IMR-90 (cell line): ENCODE measurements around the gene ATP5F1B. TPM values are rescaled to one million over a fixed set of nuclear protein-coding genes. Genes with fewer than 3 reads are reported as not detected.

Experiments
- ATAC-seq: fragments of 200-7000 bp; cut with Tn5 transposase; 2 replicates; pipeline ENCODE4 v1.9.1; 2020; ENCODE audit warnings: low read depth, mild to moderate bottlenecking, moderate library complexity
- BruUV-seq: library from RNA; stranded (reverse); fragments of 400-500 nt; replicated peaks from 2 replicates; lab custom pipeline; 2021; lab: Mats Ljungman, UMichigan
- CTCF ChIA-PET: fragments of 300-600 bp; formaldehyde crosslinking; extraction: SDS; loops from one replicate; lab custom pipeline; 2021; ENCODE audit warnings: antibody characterized with exemption; lab: Yijun Ruan, JAX
- POLR2A ChIA-PET: fragments of 300-600 bp; sonication (Branson Sonifier 250); formaldehyde crosslinking; loops from one replicate; lab custom pipeline; 2022; ENCODE audit warnings: antibody characterized with exemption; ENCODE audit not compliant: unreplicated experiment; lab: Charles Lee
- DNase-seq: peaks from one replicate; pipeline ENCODE4 v3.0.0; 2013
- H2AFZ ChIP-seq: replicated peaks from 2 replicates; pipeline ENCODE3; 2013; ENCODE audit warnings: low read length, mild to moderate bottlenecking; ENCODE audit not compliant: poor library complexity
- H2AK5ac ChIP-seq: 2 replicates; pipeline ENCODE4 v1.6.1; 2013; ENCODE audit warnings: low read depth, low read length, inconsistent platforms
- H2AK9ac ChIP-seq: replicated peaks from 2 replicates; pipeline ENCODE3; 2013; ENCODE audit warnings: mild to moderate bottlenecking, low read depth, low read length, moderate library complexity; ENCODE audit not compliant: poor library complexity
- H2BK120ac ChIP-seq: 2 replicates; pipeline ENCODE4 v1.6.1; 2013; ENCODE audit warnings: low read depth, low read length, inconsistent platforms
- H2BK15ac ChIP-seq: 3 replicates; pipeline ENCODE4 v1.6.1; 2013; ENCODE audit warnings: low read depth, low read length, inconsistent platforms
- H2BK20ac ChIP-seq: 2 replicates; pipeline ENCODE4 v1.6.1; 2013; ENCODE audit warnings: low read depth, mild to moderate bottlenecking, inconsistent platforms, low read length, moderate library complexity
- H2BK5ac ChIP-seq: 2 replicates; pipeline ENCODE4 v1.6.1; 2013; ENCODE audit warnings: mild to moderate bottlenecking, low read depth, low read length, inconsistent platforms; ENCODE audit not compliant: poor library complexity, severe bottlenecking
- H3K14ac ChIP-seq: replicated peaks from 2 replicates; pipeline ENCODE4 v1.6.1; 2013; ENCODE audit warnings: low read depth, low read length, inconsistent platforms
- H3K18ac ChIP-seq: 2 replicates; pipeline ENCODE4 v1.6.1; 2013; ENCODE audit warnings: low read depth, low read length, control low read depth
- H3K23ac ChIP-seq: 2 replicates; pipeline ENCODE4 v1.6.1; 2013; ENCODE audit warnings: low read depth, low read length, inconsistent platforms
- H3K27ac ChIP-seq: 2 replicates; pipeline ENCODE4 v1.5.1; 2013; ENCODE audit warnings: mild to moderate bottlenecking, control low read depth, low read length; ENCODE audit not compliant: insufficient read depth
- H3K27me3 ChIP-seq: 2 replicates; pipeline ENCODE4 v1.6.1; 2013; ENCODE audit warnings: low read length; ENCODE audit not compliant: control insufficient read depth, insufficient read depth
- H3K36me3 ChIP-seq: 2 replicates; pipeline ENCODE4 v1.6.1; 2013; ENCODE audit warnings: low read length, mixed read lengths; ENCODE audit not compliant: control insufficient read depth, insufficient read depth
- H3K4ac ChIP-seq: 2 replicates; pipeline ENCODE4 v1.6.1; 2013; ENCODE audit warnings: low read depth, low read length, inconsistent platforms
- H3K4me1 ChIP-seq: 2 replicates; pipeline ENCODE4 v1.6.1; 2013; ENCODE audit warnings: low read length, mixed read lengths; ENCODE audit not compliant: control insufficient read depth, insufficient read depth
- H3K4me2 ChIP-seq: 2 replicates; pipeline ENCODE4 v1.6.1; 2013; ENCODE audit warnings: low read depth, mild to moderate bottlenecking, control low read depth, low read length, moderate library complexity
- H3K4me3 ChIP-seq: 2 replicates; pipeline ENCODE4 v1.5.1; 2013; ENCODE audit warnings: low read depth, mild to moderate bottlenecking, control low read depth, low read length, moderate library complexity; ENCODE audit not compliant: insufficient read depth
- H3K56ac ChIP-seq: 2 replicates; pipeline ENCODE4 v1.6.1; 2013; ENCODE audit warnings: low read length, inconsistent platforms; ENCODE audit not compliant: insufficient read depth; ENCODE audit errors: extremely low read depth
- H3K79me1 ChIP-seq, 2 experiments: 2 replicates each; pipeline ENCODE4 v1.6.1; 2013; ENCODE audit warnings: low read length in 2 of 2, inconsistent platforms in 1 of 2, low read depth in 1 of 2
- H3K9ac ChIP-seq: 2 replicates; pipeline ENCODE4 v1.6.1; 2013; ENCODE audit warnings: low read depth, low read length, control low read depth
- H3K9me1 ChIP-seq: 2 replicates; pipeline ENCODE4 v1.6.1; 2013; ENCODE audit warnings: low read length, inconsistent platforms; ENCODE audit not compliant: insufficient read depth
- H3K9me3 ChIP-seq: 2 replicates; pipeline ENCODE4 v1.6.1; 2013; ENCODE audit warnings: low read length; ENCODE audit not compliant: control insufficient read depth, insufficient read depth
- H4K20me1 ChIP-seq: 2 replicates; pipeline ENCODE4 v1.6.1; 2013; ENCODE audit warnings: low read length, inconsistent platforms; ENCODE audit not compliant: insufficient read depth
- H4K5ac ChIP-seq: 2 replicates; pipeline ENCODE4 v1.6.1; 2013; ENCODE audit warnings: mild to moderate bottlenecking, low read depth, low read length, control low read depth
- H4K8ac ChIP-seq, 2 experiments: 2 replicates each; pipeline ENCODE4 v1.6.1; 2013; ENCODE audit warnings: low read depth in 2 of 2, low read length in 2 of 2, control low read depth in 1 of 2, inconsistent platforms in 1 of 2
- H4K91ac ChIP-seq: 2 replicates; pipeline ENCODE4 v1.6.1; 2013; ENCODE audit warnings: low read depth, low read length, inconsistent platforms; ENCODE audit not compliant: insufficient read depth
- BHLHE40 ChIP-seq: fragments of 150-350 bp; IDR thresholded peaks from 2 replicates; pipeline ENCODE4 v1.6.1; 2016; ENCODE audit warnings: mild to moderate bottlenecking, low read depth, low read length
- CEBPB ChIP-seq: IDR thresholded peaks from 2 replicates; pipeline ENCODE4 v1.6.1; 2012; ENCODE audit warnings: low read depth, low read length, improper control_type of control experiment
- CHD1 ChIP-seq: IDR thresholded peaks from 2 replicates; pipeline ENCODE4 v1.6.1; 2012; ENCODE audit warnings: low read depth, low read length, improper control_type of control experiment
- CTCF ChIP-seq: conservative IDR thresholded peaks from 2 replicates; pipeline ENCODE4 v1.5.1; 2012; ENCODE audit warnings: mild to moderate bottlenecking, low read depth, low read length, improper control_type of control experiment
- ELK1 ChIP-seq: fragments of 150-350 bp; IDR thresholded peaks from 2 replicates; pipeline ENCODE4 v1.6.1; 2016; ENCODE audit warnings: low read depth, mild to moderate bottlenecking, low read length, moderate library complexity, borderline replicate concordance
- FOS ChIP-seq: fragments of 150-350 bp; IDR thresholded peaks from 2 replicates; pipeline ENCODE4 v1.6.1; 2016; ENCODE audit warnings: low read depth, low read length
- MAFK ChIP-seq: IDR thresholded peaks from 2 replicates; pipeline ENCODE4 v1.6.1; 2012; ENCODE audit warnings: low read depth, low read length, improper control_type of control experiment
- MAZ ChIP-seq: IDR thresholded peaks from 2 replicates; pipeline ENCODE4 v1.6.1; 2012; ENCODE audit warnings: low read depth, mild to moderate bottlenecking, low read length, improper control_type of control experiment, moderate library complexity, borderline replicate concordance
- MXI1 ChIP-seq: IDR thresholded peaks from 2 replicates; pipeline ENCODE4 v1.6.1; 2012; ENCODE audit warnings: low read depth, mild to moderate bottlenecking, low read length, moderate library complexity, borderline replicate concordance
- NFE2L2 ChIP-seq: fragments of 150-350 bp; IDR thresholded peaks from 2 replicates; pipeline ENCODE4 v1.6.1; 2016; ENCODE audit warnings: low read depth, mild to moderate bottlenecking, low read length
- POLR2A ChIP-seq: IDR thresholded peaks from 2 replicates; pipeline ENCODE4 v1.6.1; 2012; ENCODE audit warnings: mild to moderate bottlenecking, low read depth, low read length
- RAD21 ChIP-seq: IDR thresholded peaks from 2 replicates; pipeline ENCODE4 v1.6.1; 2012; ENCODE audit warnings: low read length, improper control_type of control experiment
- RCOR1 ChIP-seq: IDR thresholded peaks from 2 replicates; pipeline ENCODE4 v1.6.1; 2012; ENCODE audit warnings: mild to moderate bottlenecking, low read length, improper control_type of control experiment; ENCODE audit not compliant: insufficient replicate concordance
- RFX5 ChIP-seq: IDR thresholded peaks from 2 replicates; pipeline ENCODE4 v1.8.0; 2012; ENCODE audit warnings: low read depth, mild to moderate bottlenecking, low read length, moderate library complexity
- SMC3 ChIP-seq: fragments of 150-350 bp; IDR thresholded peaks from 2 replicates; pipeline ENCODE4 v1.6.1; 2016; ENCODE audit warnings: low read depth, mild to moderate bottlenecking, antibody characterized with exemption, low read length, moderate library complexity
- USF2 ChIP-seq: fragments of 150-350 bp; IDR thresholded peaks from 2 replicates; pipeline ENCODE4 v1.6.1; 2017; ENCODE audit warnings: mild to moderate bottlenecking, antibody characterized with exemption, low read length, low read depth
- WGBS, 2 experiments: methylation state at CpG; one replicate each; pipeline versions ENCODE4 v1.1.5 to v1.1.7; 2013; ENCODE audit warnings: missing lambda C conversion rate in 2 of 2; ENCODE audit not compliant: insufficient read length in 1 of 2; ENCODE audit errors: extremely low coverage in 2 of 2; 5-methylcytosine and 5-hydroxymethylcytosine counted together
- dilution Hi-C: fragments of 300-500 bp; cut with HindIII; formaldehyde crosslinking; loops from one replicate; pipeline ENCODE4 v1.14.3; 2018; ENCODE audit warnings: low sequenced_read_pairs; ENCODE audit not compliant: unreplicated experiment
- in situ Hi-C: fragments of 300-500 bp; cut with MboI; formaldehyde crosslinking; loops from 3 replicates; pipeline ENCODE4 v1.14.3; 2019; ENCODE audit warnings: low sequenced_read_pairs, inconsistent platforms, mixed read lengths
- intact Hi-C: fragments of 100-400 bp; cut with micrococcal nuclease; formaldehyde crosslinking; loops from 2 replicates; pipeline ENCODE4 v1.10.0; 2022
- polyA plus RNA-seq, 3 experiments: library from polyadenylated mRNA; depleted of rRNA; stranded (reverse); fragments of >200 nt; gene quantifications; 2 replicates each; pipeline ENCODE4 v1.2.3, GENCODE V29; 2012; ENCODE audit warnings: low replicate concordance in 1 of 3
- total RNA-seq: library from RNA; depleted of rRNA; stranded (reverse); fragments of >200 nt; gene quantifications from 2 replicates; pipeline ENCODE4 v1.2.3, GENCODE V29; 2012

The ATP5F1B gene
- total and polyA plus RNA-seq, 2 of the 4 experiments (the other 2 are of a cell fraction) = 812 to 915 TPM

- H3K56ac ChIP-seq = no peak overlapping the region
- no peak overlapping the region for H3K4ac ChIP-seq
- no peak overlapping the region for H2AK9ac ChIP-seq
- H2BK20ac ChIP-seq = no peak overlapping the region
- no peaks in the 10 kb centered on the region for H3K27me3 ChIP-seq
- no peak overlapping the region for H2BK5ac ChIP-seq
- no peak overlapping the region for H3K4me2 ChIP-seq
- ChIA-PET POLR2A (no interaction called here), CTCF (no interaction called here)
- BruUV-seq = no TSS peak
- ATAC-seq (no peak), DNase-seq (no peak)
- no peak overlapping the region for H2BK120ac ChIP-seq
- TF ChIP-seq MXI1 = no peak
- no peak for TF ChIP-seq FOS
- no peak for TF ChIP-seq CTCF
- TF ChIP-seq ELK1 = no peak
- TF ChIP-seq BHLHE40 = no peak
- no peak for TF ChIP-seq RFX5
- no peak for TF ChIP-seq USF2
- no peak for TF ChIP-seq NFE2L2
- no peak for TF ChIP-seq SMC3
- TF ChIP-seq RAD21 = no peak
- no peak for TF ChIP-seq MAZ
- no peak for TF ChIP-seq CEBPB
- no peak for TF ChIP-seq CHD1
- no peak for TF ChIP-seq MAFK
- no peak for TF ChIP-seq POLR2A
- TF ChIP-seq RCOR1 = no peak
- 92% methylated on average over 6 of the region's 8 CpGs; no CpG with 5 or more reads in 1 of the 2 experiments for WGBS, 2 experiments
- in situ Hi-C loops = no loop called here
- H2AK5ac ChIP-seq = no peak overlapping the region
- no peak overlapping the region for H3K23ac ChIP-seq
- no peak overlapping the region for H3K14ac ChIP-seq
- H2BK15ac ChIP-seq = no peak overlapping the region
- H4K20me1 ChIP-seq = peaks cover 28% of the 10 kb centered on the region
- intact Hi-C loops = no loop called here
- H3K9me3 ChIP-seq = no peaks in the 10 kb centered on the region
- no peak overlapping the region for H3K9ac ChIP-seq
- 0 out of 2 replicates have a peak, but pooled peaks cover 3% of the 10 kb centered on the region for H3K9me1 ChIP-seq
- no peak overlapping the region for H3K18ac ChIP-seq
- H3K4me3 ChIP-seq = no peak overlapping the region
- H2AFZ ChIP-seq = no peak overlapping the region
- dilution Hi-C loops = no loop called here
- peaks cover 43 to 52% of the 10 kb centered on the region in 2 experiments for H3K79me1 ChIP-seq
- no peak overlapping the region for H4K8ac ChIP-seq
- no peak overlapping the region for H4K5ac ChIP-seq
- H4K91ac ChIP-seq = no peak overlapping the region
- peaks cover 76% of the 10 kb centered on the region for H3K36me3 ChIP-seq
- H3K27ac ChIP-seq = no peak overlapping the region
- H3K4me1 ChIP-seq = no peaks in the 10 kb centered on the region
Measured at GRCh38 chr12:56614627-56615026, 31.2 kb downstream of the ATP5F1B start.
